Measurements from ENCODE around the gene MCL1. TPM values are rescaled to one million over a fixed set of nuclear protein-coding genes. Genes with fewer than 3 reads are reported as not detected.
A peak's percentile ranks its signal among the peaks of the same experiment; 100 is the strongest.

The MCL1 gene
- total RNA-seq, 2 donors from 2014 or later, result 161 to 168 TPM

GRCh38 chr1:150561254-150561973 lies 18.0 kb downstream of the MCL1 start:
- Histone ChIP-seq H3K9me3 (no peaks in the 10 kb centered on the region), H3K27ac (peak overlapping the region; percentile 100), H3K27me3 (replicated peaks; ENCODE audit: insufficient read depth) (no peaks in the 10 kb centered on the region), H3K4me1 (replicated peaks) (peaks cover 34% of the 10 kb centered on the region), H3K4me3 (peak overlapping the region; percentile 31 to 43), H3K36me3 (no peaks in the 10 kb centered on the region)
- under 1% methylated on average over 32 of the region's 32 CpGs for WGBS
- intact Hi-C loops (cut with DNase I), result loop anchor here (2.0 to 5.0 kb wide), 2 partner anchors 59 to 251 kb away; no protein-coding TSS in a partner anchor
- TF ChIP-seq POLR2AphosphoS5 (IDR thresholded peaks at IDR 0.05) (peak; percentile 99), POLR2A (IDR thresholded peaks at IDR 0.05) (peak; percentile 85), CTCF (IDR thresholded peaks at IDR 0.05) (peak in 2 of 4 experiments; percentile 19 to 24)
- peak; percentile 98 for DNase-seq (ENCODE audit: low spot score)

- WGBS, result 15% methylated on average over 17 of the region's 17 CpGs
- intact Hi-C loops (cut with DNase I), result loop anchor here (2.0 to 5.0 kb wide), 2 partner anchors 60 to 252 kb away; no protein-coding TSS in a partner anchor
Measured at GRCh38 chr1:150560576-150561253, 18.7 kb downstream of the MCL1 start.

GRCh38 chr1:150560011-150560438 lies 19.4 kb downstream of the MCL1 start:
- 26% methylated on average over 9 of the region's 9 CpGs for WGBS
- intact Hi-C loops (cut with DNase I), result loop anchor here (2.0 to 5.0 kb wide), 2 partner anchors 61 to 252 kb away; no protein-coding TSS in a partner anchor
- Histone ChIP-seq H3K4me1 (replicated peaks) (peaks cover 30% of the 10 kb centered on the region), H3K36me3 (no peaks in the 10 kb centered on the region), H3K27ac (peak overlapping the region; percentile 100), H3K4me3 (no peak overlapping the region), H3K9me3 (no peaks in the 10 kb centered on the region), H3K27me3 (replicated peaks; ENCODE audit: insufficient read depth) (no peaks in the 10 kb centered on the region)
- peak; percentile 84 to 95 (median 90) for TF ChIP-seq CTCF (IDR thresholded peaks at IDR 0.05)
- TF ChIP-seq POLR2AphosphoS5 (IDR thresholded peaks at IDR 0.05), result no peak
- no peak for TF ChIP-seq POLR2A (IDR thresholded peaks at IDR 0.05)
- peak; percentile 70 for DNase-seq (ENCODE audit: low spot score)

More at GRCh38 chr1:150560576-150561253, 18.7 kb downstream of the MCL1 start:
- Histone ChIP-seq H3K27ac (peak overlapping the region; percentile 100), H3K4me1 (replicated peaks) (peaks cover 30% of the 10 kb centered on the region), H3K36me3 (no peaks in the 10 kb centered on the region), H3K9me3 (no peaks in the 10 kb centered on the region), H3K4me3 (peak overlapping the region; percentile 31 to 43), H3K27me3 (replicated peaks; ENCODE audit: insufficient read depth) (no peaks in the 10 kb centered on the region)
- TF ChIP-seq POLR2AphosphoS5 (IDR thresholded peaks at IDR 0.05) (no peak), POLR2A (IDR thresholded peaks at IDR 0.05) (no peak), CTCF (IDR thresholded peaks at IDR 0.05) (peak; percentile 89 to 96 (median 92))
- peak; percentile 89 for DNase-seq (ENCODE audit: low spot score)

GRCh38 chr1:150559656-150560010 lies 19.8 kb downstream of the MCL1 start:
- intact Hi-C loops (cut with DNase I), result loop anchor here (2.0 to 10.0 kb wide), 3 partner anchors 61 to 253 kb away; partner anchors contain the start of gene RPRD2
- no peak for TF ChIP-seq POLR2AphosphoS5 (IDR thresholded peaks at IDR 0.05)
- no peak for TF ChIP-seq POLR2A (IDR thresholded peaks at IDR 0.05)
- no peak for TF ChIP-seq CTCF (IDR thresholded peaks at IDR 0.05)
- Histone ChIP-seq H3K27ac (peak overlapping the region; percentile 100), H3K4me1 (replicated peaks) (peaks cover 26% of the 10 kb centered on the region), H3K36me3 (no peaks in the 10 kb centered on the region), H3K9me3 (no peaks in the 10 kb centered on the region), H3K4me3 (no peak overlapping the region), H3K27me3 (replicated peaks; ENCODE audit: insufficient read depth) (no peaks in the 10 kb centered on the region)
- WGBS, result 65% methylated on average over 10 of the region's 10 CpGs
- DNase-seq (ENCODE audit: low spot score), result no peak

Data from prostate gland (tissue), 2 donors.